IPS-15b (cell line): ENCODE measurements around the gene FAM53C.
A peak's percentile ranks its signal among the peaks of the same experiment; 100 is the strongest.

Experiments
- H3K27me3 ChIP-seq: one replicate; pipeline ENCODE4 v1.6.1; 2013; ENCODE audit warnings: low read length; ENCODE audit not compliant: control insufficient read depth, insufficient read depth
- H3K36me3 ChIP-seq: one replicate; pipeline ENCODE4 v1.6.1; 2013; ENCODE audit warnings: low read length; ENCODE audit not compliant: control insufficient read depth, insufficient read depth
- H3K4me1 ChIP-seq: one replicate; pipeline ENCODE4 v1.6.1; 2013; ENCODE audit warnings: mild to moderate bottlenecking, low read length; ENCODE audit not compliant: control insufficient read depth, insufficient read depth
- H3K4me3 ChIP-seq: one replicate; pipeline ENCODE4 v1.5.1; 2013; ENCODE audit warnings: low read depth, low read length
- H3K9ac ChIP-seq: one replicate; pipeline ENCODE4 v1.6.1; 2013; ENCODE audit warnings: low read depth, mild to moderate bottlenecking, low read length
- H3K9me3 ChIP-seq: one replicate; pipeline ENCODE4 v1.6.1; 2013; ENCODE audit warnings: mild to moderate bottlenecking, low read length; ENCODE audit not compliant: control insufficient read depth, insufficient read depth

FAM53C gene

GRCh38 chr5:138352071-138352721, 14.1 kb downstream of the FAM53C start, which contains the start of gene KDM3B:
Gene KDM3B, plus strand, starts transcription at chr5:138352685. Its CDS starts 111 bp downstream, at chr5:138352796.
- H3K36me3 ChIP-seq: peaks cover 9% of the 10 kb centered on the region
- no peaks in the 10 kb centered on the region for H3K27me3 ChIP-seq
- peak within 1 kb of the TSS; percentile 95 for H3K4me3 ChIP-seq

GRCh38 chr5:138352722-138353559, 14.9 kb downstream of the FAM53C start:
- no peaks in the 10 kb centered on the region for H3K27me3 ChIP-seq
- H3K4me1 ChIP-seq: peaks cover 4% of the 10 kb centered on the region
- peak overlapping the region; percentile 91 for H3K9ac ChIP-seq
- peaks cover 3% of the 10 kb centered on the region for H3K9me3 ChIP-seq
- peaks cover 2% of the 10 kb centered on the region for H3K36me3 ChIP-seq
- peak overlapping the region; percentile 95 for H3K4me3 ChIP-seq

More at GRCh38 chr5:138352071-138352721, 14.1 kb downstream of the FAM53C start, which contains the start of gene KDM3B:
- peaks cover 4% of the 10 kb centered on the region for H3K4me1 ChIP-seq
- H3K9ac ChIP-seq: peak within 1 kb of the TSS; percentile 91
- H3K9me3 ChIP-seq: peaks cover 3% of the 10 kb centered on the region

- peaks cover 4% of the 10 kb centered on the region for H3K4me1 ChIP-seq
- H3K4me3 ChIP-seq: peak overlapping the region; percentile 95
- peaks cover 3% of the 10 kb centered on the region for H3K9me3 ChIP-seq
- peak overlapping the region; percentile 91 for H3K9ac ChIP-seq
- no peaks in the 10 kb centered on the region for H3K27me3 ChIP-seq
- no peaks in the 10 kb centered on the region for H3K36me3 ChIP-seq
Observed at GRCh38 chr5:138353560-138354080, 15.6 kb downstream of the FAM53C start.

GRCh38 chr5:138354387-138354786, 16.3 kb downstream of the FAM53C start:
- peaks cover 3% of the 10 kb centered on the region for H3K9me3 ChIP-seq
- H3K4me3 ChIP-seq: peak overlapping the region; percentile 95
- peaks cover 4% of the 10 kb centered on the region for H3K4me1 ChIP-seq
- H3K36me3 ChIP-seq: no peaks in the 10 kb centered on the region
- no peak overlapping the region for H3K9ac ChIP-seq
- H3K27me3 ChIP-seq: no peaks in the 10 kb centered on the region

- Histone ChIP-seq H3K36me3 (no peaks in the 10 kb centered on the region), H3K4me1 (peaks cover 4% of the 10 kb centered on the region), H3K9ac (no peak overlapping the region), H3K9me3 (peaks cover 3% of the 10 kb centered on the region), H3K27me3 (no peaks in the 10 kb centered on the region), H3K4me3 (peak overlapping the region; percentile 95)
Observed at GRCh38 chr5:138354926-138355378, 16.9 kb downstream of the FAM53C start.

GRCh38 chr5:138359621-138360020, 21.6 kb downstream of the FAM53C start:
- no peaks in the 10 kb centered on the region for H3K9me3 ChIP-seq
- no peak overlapping the region for H3K4me3 ChIP-seq
- H3K4me1 ChIP-seq: peaks cover 2% of the 10 kb centered on the region
- no peaks in the 10 kb centered on the region for H3K27me3 ChIP-seq
- no peak overlapping the region for H3K9ac ChIP-seq
- H3K36me3 ChIP-seq: no peaks in the 10 kb centered on the region

- H3K9ac ChIP-seq: no peak overlapping the region
- no peaks in the 10 kb centered on the region for H3K9me3 ChIP-seq
- no peak overlapping the region for H3K4me3 ChIP-seq
- H3K4me1 ChIP-seq: no peaks in the 10 kb centered on the region
- no peaks in the 10 kb centered on the region for H3K27me3 ChIP-seq
- H3K36me3 ChIP-seq: no peaks in the 10 kb centered on the region
Observed at GRCh38 chr5:138360941-138361452, 22.9 kb downstream of the FAM53C start.

GRCh38 chr5:138364576-138364975, 26.5 kb downstream of the FAM53C start:
- H3K4me3 ChIP-seq: no peak overlapping the region
- no peaks in the 10 kb centered on the region for H3K4me1 ChIP-seq
- no peaks in the 10 kb centered on the region for H3K36me3 ChIP-seq
- H3K9me3 ChIP-seq: no peaks in the 10 kb centered on the region
- no peak overlapping the region for H3K9ac ChIP-seq
- no peaks in the 10 kb centered on the region for H3K27me3 ChIP-seq

- H3K9ac ChIP-seq: no peak overlapping the region
- no peak overlapping the region for H3K4me3 ChIP-seq
- H3K27me3 ChIP-seq: no peaks in the 10 kb centered on the region
- no peaks in the 10 kb centered on the region for H3K4me1 ChIP-seq
- H3K9me3 ChIP-seq: no peaks in the 10 kb centered on the region
- no peaks in the 10 kb centered on the region for H3K36me3 ChIP-seq
Observed at GRCh38 chr5:138366632-138367382, 28.7 kb downstream of the FAM53C start.

- Histone ChIP-seq H3K9ac (no peak overlapping the region), H3K9me3 (no peaks in the 10 kb centered on the region), H3K27me3 (no peaks in the 10 kb centered on the region), H3K4me3 (no peak overlapping the region), H3K36me3 (no peaks in the 10 kb centered on the region), H3K4me1 (no peaks in the 10 kb centered on the region)
Observed at GRCh38 chr5:138369261-138369660, 31.2 kb downstream of the FAM53C start.

- H3K4me3 ChIP-seq: no peak overlapping the region
- H3K4me1 ChIP-seq: no peaks in the 10 kb centered on the region
Observed at GRCh38 chr5:138369706-138370105, 31.6 kb downstream of the FAM53C start.

More at GRCh38 chr5:138369706-138370105, 31.6 kb downstream of the FAM53C start:
- H3K36me3 ChIP-seq: no peaks in the 10 kb centered on the region
- no peak overlapping the region for H3K9ac ChIP-seq
- no peaks in the 10 kb centered on the region for H3K9me3 ChIP-seq
- H3K27me3 ChIP-seq: no peaks in the 10 kb centered on the region
